Adrenal gland (tissue), 12 donors: ENCODE data around the gene FMO4. TPM values are rescaled to one million over a fixed set of nuclear protein-coding genes. Genes with fewer than 3 reads are reported as not detected.
"Not testable (repeated sequence)": the region's sequence is repeated elsewhere in the genome, so short reads cannot be mapped to it uniquely, and the experiment has no call there.

Source experiments
- DNase-seq, 7 donors: peaks; one replicate each; pipeline ENCODE4 v3.0.0-alpha.2; 2019 to 2020
- H3K27ac ChIP-seq, 5 donors: fragments of 200-600 bp; sonication (generic) in 4 of 5; 1 replicate in 3 of 5; 2 replicates in 2 of 5; pipeline versions ENCODE4 v1.5.1 to v1.8.0; 2016 to 2020; ENCODE audit warnings: mild to moderate bottlenecking in 1 of 5
- H3K27me3 ChIP-seq: fragments of 200-600 bp; 2 replicates; pipeline ENCODE4 v1.8.0; 2021
- H3K36me3 ChIP-seq, 2 donors: fragments of 200-600 bp; replicated peaks in 1 of 2; 1 replicate in 1 of 2; 2 replicates in 1 of 2; pipeline versions ENCODE4 v1.5.1 to v1.8.0; 2018 to 2022
- H3K4me1 ChIP-seq, 2 donors: fragments of 200-600 bp; replicated peaks in 1 of 2; 1 replicate in 1 of 2; 2 replicates in 1 of 2; pipeline versions ENCODE4 v1.5.1 to v1.8.0; 2018 to 2021
- H3K4me3 ChIP-seq, 4 donors: fragments of 200-600 bp; sonication (generic) in 3 of 4; one replicate each; pipeline ENCODE4 v1.5.1; 2016 to 2018
- H3K9me3 ChIP-seq, 3 donors: fragments of 200-600 bp; sonication (generic) in 1 of 3; replicated peaks in 1 of 3; 1 replicate in 2 of 3; 2 replicates in 1 of 3; pipeline versions ENCODE4 v1.5.1 to v1.8.0; 2016 to 2021
- CTCF ChIP-seq, 6 experiments: fragments of 450-650 bp in 4 of 6; fragments of 200-600 bp in 2 of 6; sonication (generic) in 1 of 6; IDR thresholded peaks; 1 replicate in 5 of 6; 2 replicates in 1 of 6; pipeline versions ENCODE4 v1.5.1 to v1.8.0; 2016 to 2021; ENCODE audit warnings: antibody characterized with exemption in 6 of 6, mild to moderate bottlenecking in 2 of 6, moderate library complexity in 1 of 6
- POLR2A ChIP-seq, 2 donors: fragments of 450-650 bp; IDR thresholded peaks; one replicate each; pipeline ENCODE4 v1.6.1; 2017; ENCODE audit warnings: antibody characterized with exemption in 2 of 2, mild to moderate bottlenecking in 2 of 2, moderate library complexity in 1 of 2
- WGBS, 4 donors: extraction: QIAGEN DNeasy Blood & Tissue Kit in 2 of 4; methylation state at CpG; one replicate each; pipeline versions ENCODE4 v1.1.5 to v1.1.7; 2013 to 2017; 5-methylcytosine and 5-hydroxymethylcytosine counted together
- intact Hi-C, 2 donors: fragments of 100-400 bp; cut with DNase I; formaldehyde crosslinking; loops; one replicate each; pipeline versions ENCODE4 v1.14.1 to v1.15.0; 2022 to 2023
- polyA plus RNA-seq, 3 donors: library from polyadenylated mRNA; stranded (reverse); fragments of 200-250 nt in 2 of 3; fragments of 350-450 nt in 1 of 3; fragmentation: Illumina TruSeq in 1 of 3; extraction: RNeasy Lipid Tissue Mini Kit (QIAGEN cat#74804) in 1 of 3; gene quantifications; one replicate each; pipeline ENCODE4 v1.2.3, GENCODE V29; 2013 to 2014
- total RNA-seq, 9 donors: library from RNA; depleted of rRNA in 4 of 9; stranded (reverse); fragments of >200 nt in 4 of 9; fragments of 120-200 nt in 1 of 9; fragmentation: NEBNext Ultra II Directional in 1 of 9; extraction: Animal tissue kit (Norgen Biotek cat#: 25700) in 1 of 9; gene quantifications; one replicate each; pipeline versions ENCODE4 v1.1.0 to v1.2.4, GENCODE V29; 2013 to 2023
- donor health status: healthy with polysubstance abuse.
- donor health status: Bipolar disorder and iron deficiency.
- donor health status: DM: yes; HTN: yes; CAD: no.
- donor health status: DM: no; HTN: no; CAD: no.
- donor health status: DM: no; HTN: no; CAD: no.
- donor health status: DM: yes; HTN: yes; CAD: no.

FMO4 gene
- total and polyA plus RNA-seq, 12 donors = 1.7 to 11.4 (median 3.8) TPM

GRCh38 chr1:171367436-171367835 lies 53.5 kb downstream of the FMO4 start:
- 79 to 92% (median 87%) methylated on average over 1 of the region's 1 CpG for WGBS, 4 donors
- TF ChIP-seq POLR2A (IDR thresholded peaks at IDR 0.05) (no peak), CTCF (IDR thresholded peaks at IDR 0.05) (no peak)
- no peaks in the 10 kb centered on the region for H3K36me3 ChIP-seq

GRCh38 chr1:171372418-171373084 lies 58.6 kb downstream of the FMO4 start:
- intact Hi-C loops = no loop called here
- H3K27ac ChIP-seq = peak overlapping the region in 2 of 5 donors; percentile 26 to 48
- no peak overlapping the region for H3K4me3 ChIP-seq
- no peaks in the 10 kb centered on the region for H3K36me3 ChIP-seq
- H3K9me3 ChIP-seq = no peaks in the 10 kb centered on the region
- DNase-seq = no peak
- no peak for TF ChIP-seq CTCF (IDR thresholded peaks at IDR 0.05)
- TF ChIP-seq POLR2A (IDR thresholded peaks at IDR 0.05) = no peak
- WGBS, 4 donors = 76 to 84% (median 79%) methylated on average over 6 of the region's 6 CpGs
- H3K27me3 ChIP-seq = no peaks in the 10 kb centered on the region
- peaks cover 0 to 6% of the 10 kb centered on the region in 2 donors for H3K4me1 ChIP-seq

More at GRCh38 chr1:171367436-171367835, 53.5 kb downstream of the FMO4 start:
- no peak for DNase-seq
- intact Hi-C loops = no loop called here
- no peaks in the 10 kb centered on the region for H3K27me3 ChIP-seq
- no peak overlapping the region for H3K27ac ChIP-seq
- H3K4me1 ChIP-seq = peaks cover 0 to 6% of the 10 kb centered on the region in 2 donors
- H3K9me3 ChIP-seq = no peaks in the 10 kb centered on the region
- no peak overlapping the region for H3K4me3 ChIP-seq

- H3K4me3 ChIP-seq, H3K9me3 ChIP-seq, intact Hi-C loops, H3K4me1 ChIP-seq, H3K27me3 ChIP-seq, H3K27ac ChIP-seq, H3K36me3 ChIP-seq, DNase-seq: not testable (repeated sequence)
- WGBS, 4 donors = 81 to 96% (median 83%) methylated on average over 16 to 27 of the region's 32 CpGs
Measured at GRCh38 chr1:171373357-171374122, 59.6 kb downstream of the FMO4 start.

GRCh38 chr1:171379846-171380245 lies 65.9 kb downstream of the FMO4 start:
- H3K9me3 ChIP-seq = no peaks in the 10 kb centered on the region
- DNase-seq = no peak
- TF ChIP-seq POLR2A (IDR thresholded peaks at IDR 0.05) = no peak
- no peak for TF ChIP-seq CTCF (IDR thresholded peaks at IDR 0.05)
- H3K27me3 ChIP-seq = no peaks in the 10 kb centered on the region
- no peak overlapping the region for H3K27ac ChIP-seq
- intact Hi-C loops = no loop called here
- no peak overlapping the region for H3K4me3 ChIP-seq
- H3K36me3 ChIP-seq = no peaks in the 10 kb centered on the region
- H3K4me1 ChIP-seq = no peaks in the 10 kb centered on the region
- WGBS, 4 donors = 71 to 88% (median 79%) methylated on average over 1 of the region's 1 CpG
